Effector memory CD4-positive, alpha-beta T cell (primary cell): ENCODE data around the gene ACKR2.

Experiments
- DNase-seq, 3 donors: peaks; one replicate each; pipeline ENCODE4 v3.0.0-alpha.2; 2020
- H3K27ac ChIP-seq: 2 replicates; pipeline ENCODE4 v1.7.0; 2013; ENCODE audit warnings: mild to moderate bottlenecking, low read length, moderate library complexity; ENCODE audit not compliant: insufficient read depth, poor library complexity, severe bottlenecking
- H3K27me3 ChIP-seq: replicated peaks from 2 replicates; pipeline ENCODE4 v1.7.0; 2013; ENCODE audit warnings: mild to moderate bottlenecking, low read length; ENCODE audit not compliant: insufficient read depth, control insufficient read depth, poor library complexity, severe bottlenecking
- H3K36me3 ChIP-seq: 2 replicates; pipeline ENCODE4 v1.7.0; 2013; ENCODE audit warnings: mild to moderate bottlenecking, low read length, moderate library complexity; ENCODE audit not compliant: control insufficient read depth, insufficient read depth
- H3K4me1 ChIP-seq: 2 replicates; pipeline ENCODE4 v1.7.0; 2013; ENCODE audit warnings: low read length, mild to moderate bottlenecking; ENCODE audit not compliant: control insufficient read depth, insufficient read depth, poor library complexity, severe bottlenecking
- H3K4me3 ChIP-seq: 2 replicates; pipeline ENCODE4 v1.7.0; 2013; ENCODE audit warnings: low read length, low read depth, mild to moderate bottlenecking; ENCODE audit not compliant: insufficient read depth, poor library complexity, severe bottlenecking
- H3K9me3 ChIP-seq: 2 replicates; pipeline ENCODE4 v1.7.0; 2013; ENCODE audit warnings: mild to moderate bottlenecking, low read length, moderate library complexity; ENCODE audit not compliant: control insufficient read depth

The ACKR2 gene

GRCh38 chr3:42900226-42901072 is 91.2 kb downstream of the ACKR2 start:
- no peaks in the 10 kb centered on the region for H3K4me1 ChIP-seq
- no peak overlapping the region for H3K27ac ChIP-seq
- H3K9me3 ChIP-seq, result peaks cover 3% of the 10 kb centered on the region
- H3K36me3 ChIP-seq, result no peaks in the 10 kb centered on the region
- H3K27me3 ChIP-seq, result no peaks in the 10 kb centered on the region
- H3K4me3 ChIP-seq, result no peak overlapping the region
- no peak for DNase-seq

DNA sequence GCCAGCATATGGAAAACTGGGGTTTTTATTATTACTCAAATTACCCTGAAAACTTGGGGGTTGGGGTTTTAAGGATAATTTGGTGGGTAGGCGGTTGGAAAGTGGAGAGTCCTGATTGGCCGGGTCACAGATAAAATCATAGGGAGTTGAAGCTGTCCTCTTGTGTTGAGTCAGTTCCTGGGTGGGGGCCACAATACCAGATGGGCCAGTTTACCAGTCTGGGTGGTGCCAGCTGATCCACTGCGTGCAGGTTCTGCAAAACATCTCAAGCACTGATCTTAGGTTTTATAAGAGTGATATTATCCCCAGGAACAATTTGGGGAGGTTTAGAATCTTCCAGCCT is 91.8 kb downstream of the ACKR2 start:
- no peak for DNase-seq

GRCh38 chr3:42902257-42902656 is 93.0 kb downstream of the ACKR2 start:
- Histone ChIP-seq H3K27me3 (no peaks in the 10 kb centered on the region), H3K4me3 (no peak overlapping the region), H3K36me3 (no peaks in the 10 kb centered on the region), H3K4me1 (peaks cover 7% of the 10 kb centered on the region), H3K9me3 (peaks cover 3% of the 10 kb centered on the region), H3K27ac (no peak overlapping the region)
- no peak for DNase-seq

More for the DNA sequence above, 91.8 kb downstream of the ACKR2 start:
- Histone ChIP-seq H3K9me3 (peaks cover 3% of the 10 kb centered on the region), H3K27ac (no peak overlapping the region), H3K4me3 (no peak overlapping the region), H3K36me3 (no peaks in the 10 kb centered on the region), H3K4me1 (no peaks in the 10 kb centered on the region), H3K27me3 (no peaks in the 10 kb centered on the region)

DNA sequence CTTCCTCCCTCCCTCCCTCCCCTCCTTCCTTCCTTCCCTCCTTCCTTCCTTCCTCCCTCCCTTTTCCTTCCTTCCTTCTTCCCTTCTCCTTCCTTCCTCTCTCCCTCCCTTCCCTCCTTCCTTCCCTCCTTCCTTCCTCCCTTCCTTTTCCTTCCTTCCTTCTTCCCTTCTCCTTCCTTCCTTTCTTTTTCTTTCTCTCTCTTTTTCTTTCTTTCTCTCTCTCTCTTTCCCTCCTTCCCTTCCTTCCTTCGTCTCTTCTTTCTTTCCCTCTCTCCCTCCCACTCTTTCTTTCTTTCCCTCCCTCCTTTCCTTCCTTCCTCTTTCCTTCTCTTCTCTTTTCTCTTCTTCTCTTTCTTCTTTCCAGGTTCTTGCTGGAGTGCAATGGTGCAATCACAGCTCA is 94.8 kb downstream of the ACKR2 start:
- H3K27me3 ChIP-seq, result no peaks in the 10 kb centered on the region
- no peak overlapping the region for H3K27ac ChIP-seq
- peaks cover 3% of the 10 kb centered on the region for H3K9me3 ChIP-seq
- no peak for DNase-seq
- H3K36me3 ChIP-seq, result no peaks in the 10 kb centered on the region
- H3K4me1 ChIP-seq, result peaks cover 7% of the 10 kb centered on the region
- H3K4me3 ChIP-seq, result no peak overlapping the region

GRCh38 chr3:42905740-42906069 is 96.5 kb downstream of the ACKR2 start:
- DNase-seq, result no peak

GRCh38 chr3:42906070-42906847 is 97.0 kb downstream of the ACKR2 start, which contains the start of gene ZNF662:
Gene ZNF662, plus strand, starts transcription at chr3:42906142. Its CDS starts 1,973 bp downstream, at chr3:42908115.
- no peak for DNase-seq
- Histone ChIP-seq H3K27ac (no peak within 1 kb of the TSS), H3K36me3 (no peaks in the 10 kb centered on the region), H3K9me3 (peaks cover 3% of the 10 kb centered on the region), H3K4me3 (peak within 1 kb of the TSS; percentile 51), H3K27me3 (no peaks in the 10 kb centered on the region), H3K4me1 (peaks cover 7% of the 10 kb centered on the region)

More at GRCh38 chr3:42905740-42906069, 96.5 kb downstream of the ACKR2 start:
- H3K27ac ChIP-seq, result no peak overlapping the region
- H3K4me1 ChIP-seq, result peaks cover 7% of the 10 kb centered on the region
- H3K36me3 ChIP-seq, result no peaks in the 10 kb centered on the region
- peak overlapping the region; percentile 51 for H3K4me3 ChIP-seq
- peaks cover 3% of the 10 kb centered on the region for H3K9me3 ChIP-seq
- H3K27me3 ChIP-seq, result no peaks in the 10 kb centered on the region

DNA sequence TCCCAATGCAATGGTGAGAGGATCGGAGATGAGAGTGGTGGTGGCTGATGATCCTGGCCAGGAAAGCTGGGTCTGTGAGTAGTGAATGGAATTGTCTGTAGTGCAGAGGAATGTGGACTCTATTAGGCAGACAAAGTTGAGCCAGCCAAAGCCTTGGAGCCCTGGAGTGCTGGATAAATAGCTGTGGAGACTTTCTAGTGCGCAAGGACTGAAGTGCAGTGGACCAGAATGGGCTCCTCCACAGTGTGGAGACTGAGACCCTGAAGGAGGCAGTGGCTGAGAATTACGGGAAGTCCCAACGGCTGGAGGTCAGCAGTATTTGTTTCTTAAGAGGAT is 97.6 kb downstream of the ACKR2 start:
- Histone ChIP-seq H3K27ac (no peak overlapping the region), H3K4me1 (peaks cover 7% of the 10 kb centered on the region), H3K9me3 (peaks cover 3% of the 10 kb centered on the region), H3K36me3 (no peaks in the 10 kb centered on the region), H3K27me3 (no peaks in the 10 kb centered on the region), H3K4me3 (no peak overlapping the region)
- no peak for DNase-seq

GRCh38 chr3:42908675-42909074 is 99.4 kb downstream of the ACKR2 start:
- H3K4me1 ChIP-seq, result peaks cover 7% of the 10 kb centered on the region
- H3K36me3 ChIP-seq, result no peaks in the 10 kb centered on the region
- no peak overlapping the region for H3K27ac ChIP-seq
- H3K4me3 ChIP-seq, result no peak overlapping the region
- H3K9me3 ChIP-seq, result peaks cover 2% of the 10 kb centered on the region
- H3K27me3 ChIP-seq, result no peaks in the 10 kb centered on the region
- no peak for DNase-seq

DNA sequence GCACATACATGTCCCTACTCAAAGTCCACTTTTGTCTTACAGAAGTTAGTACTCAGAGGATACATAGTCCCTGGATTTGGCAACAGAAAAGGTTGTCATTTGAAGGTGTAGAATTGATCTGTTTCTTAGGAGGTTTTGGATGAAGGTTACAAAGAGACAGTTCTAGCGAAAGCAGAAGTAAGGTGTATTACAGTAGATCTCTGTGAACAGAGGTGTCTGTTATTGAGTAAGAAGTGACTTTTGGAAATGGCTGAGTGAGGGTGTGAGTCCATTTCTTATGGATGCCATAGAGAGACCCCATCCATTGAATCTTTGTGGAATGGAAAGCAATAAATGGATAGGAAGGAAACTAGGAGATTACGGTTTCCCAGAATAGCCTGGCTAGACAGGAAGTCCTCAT is 102.3 kb downstream of the ACKR2 start:
- H3K4me3 ChIP-seq, result no peak overlapping the region
- H3K36me3 ChIP-seq, result no peaks in the 10 kb centered on the region
- H3K27me3 ChIP-seq, result no peaks in the 10 kb centered on the region
- peaks cover 12% of the 10 kb centered on the region for H3K9me3 ChIP-seq
- H3K27ac ChIP-seq, result no peak overlapping the region
- DNase-seq, result no peak
- H3K4me1 ChIP-seq, result peaks cover 3% of the 10 kb centered on the region
